ENCODE data around the gene GTPBP1.

Gene GTPBP1

DNA sequence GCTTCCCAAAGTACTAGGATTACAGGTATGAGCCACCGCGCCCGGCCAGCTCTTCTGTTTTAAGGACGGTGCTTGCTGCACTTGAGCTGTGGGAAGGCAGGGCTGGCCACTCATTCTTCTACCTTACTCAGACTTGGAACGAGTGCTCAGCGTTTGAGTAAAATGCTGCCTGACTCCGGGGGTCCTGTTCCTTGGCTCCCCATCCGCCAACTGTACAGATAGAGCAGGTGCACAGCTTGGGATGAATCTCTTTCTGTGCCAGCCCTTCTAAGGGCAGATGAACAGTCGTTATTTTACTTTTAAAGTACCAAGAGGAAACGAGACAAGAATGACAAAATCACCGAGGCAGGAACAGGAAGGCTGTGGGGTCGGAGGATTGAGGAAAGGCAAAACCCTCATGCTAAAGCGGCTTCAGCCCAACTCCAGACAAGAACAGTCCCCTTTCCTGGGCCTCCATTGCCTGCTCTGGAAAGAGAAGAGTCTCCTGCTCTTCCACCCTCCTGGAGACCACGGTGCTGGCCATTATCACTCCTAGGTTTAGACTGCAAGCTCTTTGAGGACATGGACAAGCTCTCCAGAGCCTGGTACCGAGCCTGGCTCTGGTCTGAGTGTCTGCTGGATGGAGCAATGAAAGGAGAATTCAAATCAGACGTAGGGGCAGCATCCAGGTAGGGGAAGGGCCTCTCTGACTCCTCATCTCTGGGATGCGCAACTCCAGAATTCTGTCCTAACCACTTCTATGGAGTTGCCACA, 51.1 kb downstream of the GTPBP1 start:
- DNase-seq (ENCODE audit: low read depth in 1 of 2, low spot score in 1 of 2) = no peak

DNA sequence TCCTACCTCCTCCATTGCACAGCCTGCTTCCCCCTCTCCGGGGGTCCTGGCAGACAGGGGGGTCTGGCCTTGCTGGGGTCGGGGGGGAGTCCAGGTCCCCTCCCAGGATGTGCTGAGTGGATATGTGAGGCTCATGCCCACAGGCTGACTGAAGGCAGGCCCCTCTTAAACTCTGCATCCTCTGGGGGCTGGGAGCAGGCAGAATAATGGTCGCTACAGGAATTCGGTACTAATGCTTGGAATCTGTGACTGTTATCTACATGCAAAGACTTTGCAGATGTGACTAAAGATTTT, 51.7 kb downstream of the GTPBP1 start:
- DNase-seq (ENCODE audit: low read depth in 1 of 2, low spot score in 1 of 2) = no peak

DNA sequence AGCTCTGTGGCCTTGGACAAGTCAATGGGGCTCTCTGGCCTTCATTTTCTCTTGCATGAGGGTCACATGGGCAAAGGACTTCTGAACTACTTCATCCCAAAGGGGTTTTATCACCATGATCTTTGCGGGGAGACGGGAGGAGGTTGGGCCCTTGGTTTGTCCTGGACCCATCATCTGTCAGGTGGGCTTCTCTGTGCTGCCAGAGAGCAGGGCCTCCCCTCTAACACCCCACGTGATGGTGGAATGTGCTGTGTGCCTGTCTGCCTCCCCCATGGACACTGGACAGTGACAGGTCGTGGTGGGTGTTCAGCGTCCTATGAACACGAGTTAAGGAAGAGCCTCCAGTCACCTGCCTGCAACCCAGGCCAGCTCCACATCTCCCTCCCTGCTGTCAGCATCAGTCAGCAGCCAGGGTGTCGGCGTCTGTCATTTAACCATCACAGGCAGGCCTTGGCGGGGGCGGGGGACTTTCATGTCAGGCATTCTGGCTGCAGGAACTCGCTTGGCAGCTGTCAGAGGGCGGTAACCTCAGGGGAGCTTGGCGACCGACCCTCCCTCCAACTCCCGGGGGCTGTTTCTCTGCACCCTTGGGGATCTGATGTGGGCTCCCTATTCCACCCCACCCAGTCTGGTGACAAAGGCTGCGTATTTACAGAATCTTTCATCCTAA, 52.7 kb downstream of the GTPBP1 start:
- peak; percentile 41 to 62 for DNase-seq (ENCODE audit: low read depth in 1 of 2, low spot score in 1 of 2)

DNA sequence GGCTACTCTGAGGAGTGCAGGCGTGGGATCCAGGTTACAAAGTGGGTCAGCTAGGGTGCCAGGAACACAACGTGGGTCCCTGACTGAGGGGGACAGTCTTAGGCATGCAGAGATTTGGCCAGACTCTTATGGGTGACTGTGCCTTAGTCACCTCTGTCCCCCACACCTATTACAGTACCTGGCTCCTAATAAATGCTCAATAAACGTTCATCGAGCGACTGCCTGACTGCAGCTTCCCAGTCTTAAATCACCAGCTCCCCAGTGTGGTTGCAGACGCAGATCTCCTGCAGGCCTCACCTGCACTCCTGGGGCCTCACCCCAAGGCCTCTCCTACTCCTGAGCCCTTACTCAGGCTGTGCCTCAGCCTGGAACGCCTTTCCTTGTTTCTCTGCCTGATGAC, 53.3 kb downstream of the GTPBP1 start:
- no peak for DNase-seq (ENCODE audit: low read depth in 1 of 2, low spot score in 1 of 2)

DNA sequence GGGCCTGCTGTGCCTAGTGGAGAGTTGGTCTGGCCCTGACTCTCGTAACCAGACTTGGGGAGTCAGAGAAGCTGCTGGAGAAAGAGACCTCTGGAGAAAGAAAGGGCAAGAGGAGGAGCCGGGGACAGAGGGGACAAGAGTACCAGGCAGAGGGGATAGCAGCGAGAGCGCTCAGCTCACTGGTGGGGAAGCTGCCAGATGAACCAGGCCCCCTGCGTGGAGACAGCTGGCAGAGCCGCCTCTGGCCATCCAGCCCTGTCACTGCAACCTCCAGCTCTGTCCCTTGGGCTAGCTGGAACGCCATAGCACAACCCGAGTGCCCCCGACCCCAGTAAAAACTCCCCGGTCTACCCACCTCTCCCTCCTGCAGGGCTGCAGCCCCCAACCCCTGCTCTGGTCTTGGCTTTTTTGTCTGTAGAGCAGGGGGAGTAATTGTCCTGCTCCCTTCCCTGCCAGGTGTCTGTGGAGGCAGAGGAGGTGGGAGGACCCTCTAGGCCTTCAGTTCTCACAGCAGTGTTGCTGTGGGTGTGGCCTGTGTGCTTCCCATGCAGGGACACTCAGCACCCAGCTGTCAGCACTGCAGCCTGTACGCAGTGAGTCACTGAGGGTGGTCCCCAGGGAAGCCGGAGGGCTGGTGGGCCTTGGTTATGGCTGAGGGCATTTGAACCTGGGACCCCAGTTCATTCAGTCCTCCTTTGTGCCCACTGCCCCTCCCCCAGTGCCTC, 54.9 kb downstream of the GTPBP1 start:
- no peak for DNase-seq (ENCODE audit: low read depth in 1 of 2, low spot score in 1 of 2)

DNA sequence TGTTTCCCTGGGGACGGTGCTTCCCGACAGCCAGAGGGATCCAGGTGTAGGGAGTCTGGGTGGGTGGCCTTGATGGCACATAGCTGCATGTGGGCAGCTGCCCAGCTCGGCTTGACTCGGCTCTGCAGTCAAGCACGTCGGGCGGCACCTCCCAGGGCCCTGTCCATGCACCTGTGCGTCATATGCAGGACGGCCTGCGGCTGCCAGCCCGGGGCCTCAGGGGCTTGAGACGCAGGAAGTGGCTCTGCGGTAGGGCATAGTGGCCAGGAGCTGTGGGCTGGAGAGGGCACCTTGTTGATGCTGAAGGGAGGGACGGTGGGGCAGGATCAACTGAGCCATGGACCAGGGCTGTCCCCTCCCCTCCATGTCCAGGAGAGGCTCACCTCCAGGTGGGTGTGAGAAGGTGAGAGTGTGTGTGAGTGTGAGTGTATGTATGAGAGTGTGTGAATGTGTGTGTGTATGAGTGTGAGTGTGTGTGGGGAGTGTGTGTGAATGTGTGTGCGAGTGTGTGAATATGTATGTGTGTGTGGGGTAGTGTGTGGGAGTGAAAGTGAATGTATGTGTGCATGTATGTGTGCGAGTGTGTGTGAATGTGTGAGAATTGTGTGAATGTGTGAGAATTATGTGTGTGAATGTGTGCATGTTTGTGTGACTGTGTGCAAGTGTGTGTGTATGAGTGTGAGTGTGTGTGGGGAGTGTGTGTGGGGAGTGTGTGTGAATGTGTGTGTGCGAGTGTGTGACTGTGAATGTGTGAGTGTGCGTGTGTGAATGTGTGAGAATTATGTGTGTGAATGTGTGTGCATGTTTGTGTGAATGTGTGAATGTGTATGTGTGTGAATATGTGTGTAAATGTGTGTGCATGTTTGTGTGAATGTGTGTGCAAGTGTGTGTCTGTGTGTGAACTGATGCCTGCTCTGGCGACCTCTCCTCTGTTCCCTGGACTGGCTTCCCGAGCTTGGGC, 55.7 kb downstream of the GTPBP1 start:
- no peak for DNase-seq (ENCODE audit: low read depth in 1 of 2, low spot score in 1 of 2)

DNA sequence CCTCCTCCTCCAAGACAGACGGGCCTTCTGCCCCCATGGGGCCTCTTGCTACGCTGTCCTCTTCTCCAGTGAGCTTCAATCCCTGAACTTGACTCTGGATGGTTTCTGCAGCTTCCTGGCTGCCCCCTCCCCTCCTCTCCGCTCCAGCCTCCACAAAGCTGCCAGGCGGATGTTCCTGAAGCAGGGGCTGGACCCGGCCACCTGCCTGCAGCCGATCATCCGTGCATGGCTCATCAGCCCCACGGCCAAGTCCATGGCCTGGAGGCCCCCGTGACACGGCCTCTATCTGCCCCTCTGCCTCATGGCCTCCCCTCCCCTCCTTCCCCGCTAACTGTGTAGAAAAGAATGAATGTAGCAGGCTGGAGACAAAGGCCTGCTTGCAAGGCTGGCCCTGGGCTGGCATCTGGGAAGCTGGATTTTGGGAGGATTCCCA, 56.8 kb downstream of the GTPBP1 start:
- DNase-seq (ENCODE audit: low read depth in 1 of 2, low spot score in 1 of 2) = no peak

DNA sequence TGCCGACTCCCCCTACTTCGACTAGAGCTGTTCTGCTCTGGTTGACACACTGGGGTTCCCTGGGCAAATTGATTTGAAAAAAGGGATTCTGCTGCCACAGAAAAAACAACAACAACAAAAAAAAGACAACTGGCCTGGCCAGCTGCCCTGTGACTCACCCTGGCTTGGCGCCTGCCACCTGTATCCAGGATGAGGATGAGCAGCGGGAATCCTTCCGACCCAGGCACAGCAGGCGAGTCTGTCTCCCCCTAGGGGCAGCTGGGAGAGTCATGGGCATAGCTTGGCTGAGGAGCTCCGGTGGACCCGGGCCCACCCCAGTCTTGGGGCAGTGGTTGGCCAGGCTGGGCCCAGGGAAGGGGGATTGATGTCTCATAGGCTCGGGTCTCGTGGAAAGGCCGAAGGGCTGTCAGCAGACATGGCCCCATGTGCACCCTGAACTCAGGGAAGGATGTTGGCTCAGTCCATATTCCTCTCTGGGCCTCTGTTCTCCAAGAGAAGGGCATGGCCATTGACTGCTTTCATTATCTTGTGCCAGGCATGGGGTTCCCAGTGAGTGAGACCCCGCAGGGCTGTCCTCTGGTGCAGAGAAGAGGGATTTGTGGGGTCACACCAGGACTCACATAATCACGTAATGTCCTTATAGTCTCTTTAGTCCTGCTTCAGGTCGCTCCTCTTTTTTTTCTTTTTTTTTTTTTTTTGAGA, 60.5 kb downstream of the GTPBP1 start:
- peak in 1 of 2 donors; percentile 19 for DNase-seq (ENCODE audit: low read depth in 1 of 2, low spot score in 1 of 2)

DNA sequence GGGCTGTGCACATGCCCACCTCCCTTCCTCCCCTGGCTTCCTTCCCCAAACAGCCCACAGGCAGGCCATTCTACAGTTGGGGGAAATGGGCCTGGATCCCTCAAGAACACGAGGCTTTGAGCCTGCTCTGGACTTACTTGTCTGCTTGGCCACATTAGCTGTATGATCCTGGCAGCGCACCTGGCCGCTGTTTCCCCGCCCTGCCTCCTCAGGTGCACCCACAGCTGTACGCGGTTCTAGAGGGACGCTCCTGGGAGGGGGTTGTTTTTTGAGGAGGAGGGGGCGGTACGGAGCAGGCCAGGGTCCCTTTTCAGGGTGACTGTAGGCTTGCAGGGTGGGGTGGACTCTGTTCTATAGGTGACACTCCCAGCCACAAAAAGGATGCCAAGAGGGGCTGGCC, 61.6 kb downstream of the GTPBP1 start:
- DNase-seq (ENCODE audit: low read depth in 1 of 2, low spot score in 1 of 2) = no peak

DNA sequence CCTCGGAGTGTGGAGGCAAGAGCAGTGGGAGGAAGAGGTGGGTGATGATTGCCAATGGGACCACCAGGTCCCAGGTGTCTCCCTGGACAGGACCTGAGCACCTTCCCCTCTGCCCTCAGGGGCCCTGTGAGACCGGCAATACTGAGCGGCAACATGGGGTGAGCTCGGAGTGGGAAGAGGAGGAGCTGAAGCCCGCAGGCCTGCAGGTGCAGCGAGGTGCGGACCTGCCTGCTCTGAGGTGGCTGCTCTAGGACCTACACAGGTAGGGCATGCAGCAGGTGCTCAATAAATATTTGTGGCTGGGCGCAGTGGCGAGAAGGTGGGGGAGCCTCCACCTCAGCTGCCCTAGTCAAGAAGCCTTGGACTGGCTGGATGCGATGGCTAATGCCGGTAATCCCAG, 62.3 kb downstream of the GTPBP1 start:
- no peak for DNase-seq (ENCODE audit: low read depth in 1 of 2, low spot score in 1 of 2)

DNA sequence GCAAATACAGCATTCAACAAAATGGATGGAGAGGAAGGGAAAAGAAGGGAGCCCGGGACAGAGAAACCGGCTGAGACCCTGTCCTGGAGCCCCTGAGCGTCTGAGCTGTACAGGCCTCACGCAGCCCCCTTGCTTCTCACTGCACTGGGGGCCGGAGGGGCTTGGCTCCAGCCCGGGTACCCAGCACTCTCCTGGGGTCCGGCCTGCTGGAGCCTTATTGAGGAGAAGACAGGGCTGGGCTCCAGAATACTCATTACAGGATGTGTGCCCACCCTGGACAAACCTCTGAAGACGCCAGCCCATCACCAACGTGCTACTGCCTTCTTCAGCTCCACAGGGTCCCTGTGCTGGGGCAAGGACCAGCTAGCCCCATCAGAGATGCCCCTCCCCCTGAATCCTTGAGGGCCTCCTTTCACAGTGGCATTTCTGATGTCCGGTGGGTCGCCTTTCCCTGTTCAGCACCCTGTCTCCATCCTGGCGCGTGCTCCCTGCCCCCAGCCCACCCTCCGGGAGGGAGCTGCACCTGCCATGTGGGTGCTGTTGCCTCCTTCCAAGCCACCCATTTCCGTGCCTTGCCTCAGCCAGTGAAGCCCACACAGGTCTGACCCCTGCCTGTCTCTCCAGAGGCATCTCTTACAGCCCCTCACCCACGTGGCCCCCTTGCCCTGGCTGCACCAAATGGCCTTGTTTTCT, 64.7 kb downstream of the GTPBP1 start:
- DNase-seq (ENCODE audit: low read depth in 1 of 2, low spot score in 1 of 2) = no peak

DNA sequence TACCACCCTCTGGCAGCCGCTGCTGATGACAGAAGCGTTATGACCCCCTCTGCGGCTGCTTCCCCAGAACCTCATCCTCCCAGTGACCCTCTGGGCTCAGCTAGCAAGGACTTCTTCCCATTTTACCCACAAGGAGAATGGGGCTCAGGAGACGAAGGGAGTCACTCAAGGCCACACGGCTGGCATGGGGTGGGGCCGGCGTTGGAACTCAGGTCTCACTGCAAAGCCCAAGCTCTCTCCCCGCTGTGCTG, 66.8 kb downstream of the GTPBP1 start:
- DNase-seq (ENCODE audit: low read depth in 1 of 2, low spot score in 1 of 2) = no peak

DNA sequence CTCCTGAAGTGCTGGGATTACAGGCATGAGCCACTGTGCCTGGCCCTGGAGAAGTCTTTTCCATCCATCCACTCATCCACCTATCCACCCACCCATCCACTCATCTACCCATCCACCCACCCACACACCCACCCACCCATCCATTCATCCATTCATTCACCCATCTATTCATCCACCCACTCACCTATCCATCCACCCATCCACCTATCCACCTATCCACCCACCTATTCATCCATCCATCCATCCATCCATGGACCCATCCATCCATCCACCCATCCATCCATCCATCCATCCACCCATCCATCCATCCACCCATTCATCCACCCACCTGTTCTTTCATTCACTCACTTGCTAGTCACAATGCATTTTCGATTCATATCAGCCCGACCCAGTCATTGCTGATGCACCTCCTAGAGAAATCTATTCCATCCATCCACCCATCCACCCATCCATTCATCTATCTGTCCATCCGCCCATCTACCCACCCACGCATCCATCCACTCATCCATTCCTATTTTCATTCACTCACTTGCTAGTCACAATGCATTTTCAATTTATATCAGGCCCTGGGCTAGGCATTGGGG, 67.7 kb downstream of the GTPBP1 start:
- DNase-seq (ENCODE audit: low read depth in 1 of 2, low spot score in 1 of 2) = no peak

DNA sequence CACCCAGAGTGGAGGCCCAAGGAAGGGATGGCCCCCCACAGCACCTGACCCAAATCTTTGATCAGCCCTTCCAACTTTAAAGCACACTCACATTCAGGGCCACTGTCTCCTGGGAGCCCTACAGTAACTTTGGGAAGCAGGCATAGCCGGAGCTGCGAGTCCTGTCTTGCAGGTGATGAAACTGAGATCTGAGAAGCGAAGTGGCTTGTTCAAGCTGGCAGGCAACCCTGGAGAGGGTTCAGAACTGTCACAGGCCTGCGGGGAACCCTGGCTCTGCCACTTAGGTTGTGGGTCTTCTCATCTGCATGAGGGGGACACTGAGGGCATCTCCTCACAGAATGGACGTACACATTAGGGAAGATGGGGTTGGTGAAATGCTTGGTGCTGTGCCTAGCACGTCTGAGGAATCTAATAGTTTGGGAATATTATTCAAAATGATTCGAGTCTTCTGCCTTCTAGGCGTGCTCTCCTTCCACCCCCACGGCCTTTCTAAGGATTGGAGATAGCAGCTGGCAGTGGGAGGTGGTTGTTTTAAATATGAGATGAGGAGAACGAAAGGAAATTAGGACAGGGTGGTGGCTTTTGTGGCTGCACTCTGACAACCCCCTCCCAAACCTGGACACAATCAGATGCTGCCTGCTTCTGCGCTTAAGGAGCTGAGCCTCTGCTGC, 68.9 kb downstream of the GTPBP1 start:
- no peak for DNase-seq (ENCODE audit: low read depth in 1 of 2, low spot score in 1 of 2)

DNA sequence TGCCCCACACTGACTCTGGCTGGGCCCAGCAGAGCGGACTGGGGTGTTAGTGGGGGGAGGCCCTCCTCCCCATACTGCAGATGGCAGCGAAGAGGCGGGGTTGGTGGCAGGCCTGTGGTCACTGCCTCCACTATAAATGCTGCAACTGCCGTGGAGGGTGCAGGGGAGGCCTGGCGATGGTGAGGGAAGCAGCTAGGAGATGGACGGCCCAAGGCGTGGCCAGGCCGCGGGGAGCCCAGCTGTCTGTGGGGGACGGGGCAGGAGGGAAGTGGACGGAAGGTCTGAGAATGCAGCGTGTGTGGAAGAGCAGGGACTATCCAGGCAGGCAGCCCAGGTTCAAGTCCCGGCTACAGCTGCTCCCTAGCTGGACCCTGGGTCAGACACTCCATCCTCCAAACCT, 69.9 kb downstream of the GTPBP1 start:
- DNase-seq (ENCODE audit: low read depth in 1 of 2, low spot score in 1 of 2) = no peak

DNA sequence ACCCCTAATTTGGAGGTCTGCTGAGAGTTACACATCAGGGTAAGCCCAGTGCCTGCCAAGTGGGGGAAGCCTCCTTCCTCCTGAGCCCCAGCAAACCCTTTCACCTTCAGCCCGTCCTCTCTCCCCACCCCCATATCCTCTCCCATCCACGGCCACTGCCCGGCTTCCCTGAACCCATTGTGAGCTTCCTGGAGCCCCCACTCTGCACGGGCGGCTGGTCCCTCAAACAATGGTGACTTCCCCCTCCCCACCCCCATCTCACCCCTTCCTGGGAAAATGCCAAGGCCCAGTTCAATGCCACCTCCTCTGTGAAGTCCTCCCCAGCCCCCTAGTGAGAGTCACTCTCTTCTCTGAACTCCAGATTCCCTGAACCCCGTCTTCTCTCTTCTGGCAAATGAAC, 70.3 kb downstream of the GTPBP1 start:
- no peak for DNase-seq (ENCODE audit: low read depth in 1 of 2, low spot score in 1 of 2)

DNA sequence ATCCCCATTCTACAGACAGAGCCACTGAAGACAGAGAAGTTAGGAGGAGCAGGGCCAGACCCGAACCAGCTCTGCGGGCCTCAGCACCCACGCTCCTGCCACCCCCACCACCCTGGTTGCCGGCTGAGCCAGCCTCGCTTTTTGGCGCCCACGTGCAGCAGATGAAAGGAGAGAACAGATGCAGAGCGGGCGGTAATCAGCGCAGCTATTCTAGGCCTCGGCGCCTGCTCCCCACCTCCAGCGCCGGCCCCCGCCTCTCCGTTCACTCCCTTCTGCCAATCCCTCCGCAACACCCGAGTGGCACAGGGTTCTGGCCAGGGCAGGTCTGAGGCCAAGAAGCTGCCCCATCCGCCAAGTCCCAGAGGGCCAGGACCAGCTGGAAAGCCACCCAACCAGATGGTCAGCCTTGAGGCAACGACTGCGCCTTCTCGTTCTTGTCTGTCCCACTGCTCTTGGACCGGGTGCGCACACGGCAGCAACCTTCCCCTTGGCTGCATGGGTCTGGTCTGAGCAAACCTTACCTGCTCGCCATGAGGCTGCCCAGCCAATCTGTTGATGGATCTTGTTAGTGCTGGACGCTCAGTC, 71.4 kb downstream of the GTPBP1 start:
- DNase-seq (ENCODE audit: low read depth in 1 of 2, low spot score in 1 of 2) = no peak

DNA sequence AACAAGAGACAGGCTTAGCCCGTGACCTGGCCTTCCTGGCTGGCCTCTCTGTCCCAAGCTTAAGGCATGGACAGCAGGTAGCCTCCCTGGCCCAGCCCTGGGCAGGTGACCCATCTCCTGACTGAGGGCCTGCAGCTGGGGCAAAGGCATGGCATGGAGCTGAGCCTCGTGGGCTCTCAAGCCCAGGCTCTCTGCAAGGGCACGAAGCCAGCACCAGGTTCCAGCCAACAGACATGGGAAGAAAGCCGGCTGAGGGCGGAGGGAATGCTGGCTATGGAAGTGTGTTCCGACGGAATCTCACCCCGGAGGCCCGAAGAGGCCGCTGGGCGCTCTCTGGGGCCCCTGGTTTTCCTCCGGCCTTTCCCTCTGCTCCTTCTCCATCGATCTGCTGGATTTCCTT, 75.3 kb downstream of the GTPBP1 start:
- DNase-seq (ENCODE audit: low read depth in 1 of 2, low spot score in 1 of 2) = no peak
